Naive thymus-derived CD8-positive, alpha-beta T cell (primary cell): Measurements from ENCODE around the gene WNK1. TPM values are rescaled to one million over a fixed set of nuclear protein-coding genes. Genes with fewer than 3 reads are reported as not detected.
"Not testable (repeated sequence)": the region's sequence is repeated elsewhere in the genome, so short reads cannot be mapped to it uniquely, and the experiment has no call there.

Experiments used
- ATAC-seq, 2 donors: fragments of 150-1000 bp; cut with Tn5 transposase in 1 of 2; sonication (Bioruptor Pico), chemical (Tn5 transposase) in 1 of 2; 1 replicate in 1 of 2; 2 replicates in 1 of 2; pipeline ENCODE4 v1.10.0; 2021; ENCODE audit warnings: mild to moderate bottlenecking in 2 of 2, moderate library complexity in 2 of 2
- POLR2A ChIA-PET: fragments of 350-600 bp; sonication (Branson Sonifier 250); formaldehyde crosslinking; loops from one replicate; lab custom pipeline; 2021; ENCODE audit warnings: antibody characterized with exemption; lab: Charles Lee
- DNase-seq, 10 donors: peaks; one replicate each; pipeline versions ENCODE4 v3.0.0 to v3.0.0-alpha.2; 2020 to 2022
- H3K27ac Mint-ChIP-seq, 10 donors: one replicate each; pipeline ENCODE4 v1.8.0; 2020 to 2022; ENCODE audit warnings: mild to moderate bottlenecking in 10 of 10, mixed read lengths in 10 of 10, moderate library complexity in 4 of 10, inconsistent platforms in 1 of 10
- H3K27me3 Mint-ChIP-seq, 5 donors: one replicate each; pipeline ENCODE4 v1.8.0; 2021 to 2022; ENCODE audit warnings: mixed read lengths in 5 of 5
- H3K36me3 Mint-ChIP-seq, 3 donors: one replicate each; pipeline ENCODE4 v1.8.0; 2020 to 2022; ENCODE audit warnings: mixed read lengths in 3 of 3, mild to moderate bottlenecking in 2 of 3, inconsistent platforms in 1 of 3
- H3K4me1 Mint-ChIP-seq, 4 donors: one replicate each; pipeline ENCODE4 v1.8.0; 2021 to 2022; ENCODE audit warnings: mixed read lengths in 4 of 4
- H3K4me3 Mint-ChIP-seq, 10 donors: one replicate each; pipeline ENCODE4 v1.8.0; 2020 to 2022; ENCODE audit warnings: mild to moderate bottlenecking in 10 of 10, mixed read lengths in 10 of 10, moderate library complexity in 6 of 10, inconsistent platforms in 1 of 10
- H3K9me3 Mint-ChIP-seq, 9 donors: one replicate each; pipeline ENCODE4 v1.8.0; 2020 to 2022; ENCODE audit warnings: mixed read lengths in 9 of 9, mild to moderate bottlenecking in 3 of 9, inconsistent platforms in 1 of 9, moderate library complexity in 1 of 9
- polyA plus RNA-seq, 3 donors: library from polyadenylated mRNA; unstranded; fragments of 300-500 nt; fragmentation: Illumina TruSeq; gene quantifications; one replicate each; pipeline ENCODE4 v1.2.3, GENCODE V29; 2021
- total RNA-seq, 8 experiments: library from RNA in 2 of 8; stranded (reverse) in 2 of 8; gene quantifications; one replicate each; pipeline ENCODE4 v1.2.3 and lab custom pipeline; 2021 to 2026

WNK1 gene
- total and polyA plus RNA-seq, 5 experiments from 2014 or later, result 19.5 to 158 (median 31.0) TPM

- POLR2A ChIA-PET, result interaction anchor here (0.7 to 1.0 kb wide), 2 partner anchors 26 to 120 kb away, joined by 3 to 4 read pairs; no protein-coding TSS in a partner anchor
- H3K4me1 Mint-ChIP-seq, result peaks cover 29 to 77% (median 65%) of the 10 kb centered on the region in 4 donors
- no peaks in the 10 kb centered on the region for H3K36me3 Mint-ChIP-seq
- H3K27me3 Mint-ChIP-seq, result no peaks in the 10 kb centered on the region
- DNase-seq (no peak), ATAC-seq (no peak)
- H3K4me3 Mint-ChIP-seq, result peak overlapping the region in 8 of 10 donors; percentile 8 to 64 (median 32)
- H3K27ac Mint-ChIP-seq, result peak overlapping the region; percentile 2 to 84 (median 52)
- H3K9me3 Mint-ChIP-seq, result no peaks in the 10 kb centered on the region
Observed at GRCh38 chr12:806200-806791, 53.9 kb downstream of the WNK1 start.

DNA sequence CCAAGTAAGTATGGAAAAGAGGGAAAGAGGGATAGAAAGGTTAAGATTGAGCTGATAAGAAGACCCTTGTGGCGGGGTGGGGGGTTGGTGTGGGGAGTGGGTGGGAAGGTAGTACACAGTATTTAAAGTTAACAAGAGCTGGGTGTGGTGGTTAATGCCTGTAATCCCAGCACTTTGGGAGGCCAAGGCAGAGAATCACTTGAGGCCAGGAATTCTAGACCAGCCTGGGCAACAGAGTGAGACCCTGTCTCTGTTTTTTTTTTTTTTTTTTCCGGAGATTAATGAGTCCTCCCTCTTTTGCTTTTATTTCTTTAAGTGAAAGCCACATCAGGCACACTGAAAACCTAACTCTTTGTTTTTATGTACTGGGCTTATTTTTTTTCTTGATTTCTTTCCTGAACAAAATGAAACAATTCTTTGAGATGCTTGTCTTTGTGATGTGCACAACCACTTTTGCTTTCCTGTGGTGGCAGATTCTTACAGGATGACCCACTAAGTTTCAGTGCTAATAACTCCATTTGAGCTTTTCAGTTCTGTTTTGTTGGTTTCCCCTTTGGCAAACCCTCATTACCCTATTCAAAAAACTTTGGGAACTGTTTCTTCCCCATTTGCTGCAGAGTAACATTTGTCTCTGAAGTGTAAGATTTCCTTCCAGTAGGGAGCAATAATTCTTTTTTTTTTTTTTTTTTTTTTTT is 54.8 kb downstream of the WNK1 start:
- POLR2A ChIA-PET, result interaction anchor here (0.7 kb wide), 1 partner anchor 121 kb away, joined by 4 read pairs; no protein-coding TSS in a partner anchor
- DNase-seq (peak in 2 of 10 donors; percentile 23 to 26), ATAC-seq (peak; percentile 39 to 57)
- H3K27ac Mint-ChIP-seq, result peak overlapping the region in 9 of 10 donors; percentile 2 to 84 (median 61)
- peak overlapping the region; percentile 2 to 62 (median 32) for H3K4me3 Mint-ChIP-seq
- H3K36me3 Mint-ChIP-seq, result no peaks in the 10 kb centered on the region
- peaks cover 29 to 80% (median 62%) of the 10 kb centered on the region in 4 donors for H3K4me1 Mint-ChIP-seq
- H3K9me3 Mint-ChIP-seq, result no peaks in the 10 kb centered on the region
- H3K27me3 Mint-ChIP-seq, result no peaks in the 10 kb centered on the region

DNA sequence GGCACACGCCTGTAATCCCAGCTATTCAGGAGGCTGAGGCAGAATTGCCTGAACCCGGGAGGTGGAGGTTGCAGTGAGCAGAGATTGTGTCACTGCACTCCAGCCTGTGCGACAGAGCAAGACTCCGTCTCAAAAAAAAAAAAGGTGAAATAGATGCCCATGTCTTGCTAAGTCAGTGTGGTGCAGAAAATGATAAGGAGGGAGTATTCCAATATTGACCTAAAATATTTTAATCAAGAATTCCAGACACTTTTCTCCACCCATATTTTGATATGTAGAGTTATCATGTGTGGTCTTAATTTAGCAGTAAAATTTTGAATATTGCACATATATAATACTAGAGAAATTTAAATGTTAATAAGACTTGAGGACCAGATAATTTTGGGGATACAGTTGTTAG is 57.7 kb downstream of the WNK1 start:
- peak overlapping the region in 8 of 10 donors; percentile 9 to 82 (median 73) for H3K27ac Mint-ChIP-seq
- H3K4me3 Mint-ChIP-seq, result peak overlapping the region in 1 of 10 donors; percentile 30
- no peaks in the 10 kb centered on the region for H3K27me3 Mint-ChIP-seq
- no peak for ATAC-seq
- no peaks in the 10 kb centered on the region for H3K9me3 Mint-ChIP-seq
- peaks cover 0 to 8% (median 0%) of the 10 kb centered on the region in 3 donors for H3K36me3 Mint-ChIP-seq
- H3K4me1 Mint-ChIP-seq, result peaks cover 32 to 76% (median 62%) of the 10 kb centered on the region in 4 donors
- POLR2A ChIA-PET, result no interaction called here
- no peak for DNase-seq

DNA sequence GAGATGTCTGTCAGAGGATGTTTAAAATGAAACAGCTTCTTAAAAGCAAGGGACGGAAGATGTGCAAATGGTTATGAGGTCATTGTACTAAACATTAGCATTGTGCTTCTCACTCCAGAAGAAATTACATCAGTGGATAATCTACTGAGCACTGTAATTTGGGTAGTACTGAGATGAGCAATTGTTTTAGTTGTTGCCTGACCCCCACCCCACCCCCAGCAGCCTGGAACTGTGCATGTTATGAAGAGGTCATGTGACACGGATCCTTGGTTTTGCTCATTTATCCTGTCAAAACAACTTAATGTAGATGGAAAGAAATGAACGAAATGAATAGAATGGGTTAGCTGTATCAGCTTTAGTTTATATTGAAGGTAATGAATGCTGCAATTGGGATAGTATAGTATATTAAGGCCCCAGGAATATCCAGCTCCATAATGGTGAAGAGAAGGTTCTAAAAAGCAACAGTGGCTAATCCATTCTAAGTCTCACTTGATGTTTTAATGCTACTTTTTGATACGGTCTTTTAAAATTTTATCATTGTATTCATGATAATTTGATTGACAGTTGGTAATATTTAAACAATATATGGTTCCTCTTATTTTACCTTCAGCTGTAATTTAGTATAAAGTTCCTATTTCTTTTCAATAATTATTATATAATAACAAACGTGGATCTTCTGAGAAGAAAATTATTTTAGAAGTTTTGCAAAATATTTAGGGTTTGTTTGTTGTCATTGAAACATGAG is 58.5 kb downstream of the WNK1 start:
- no peak overlapping the region for H3K4me3 Mint-ChIP-seq

GRCh38 chr12:812950-813349 is 60.6 kb downstream of the WNK1 start:
- POLR2A ChIA-PET, result no interaction called here
- no peak for ATAC-seq
- DNase-seq, result no peak
- Mint-ChIP-seq H3K9me3 (no peaks in the 10 kb centered on the region), H3K27me3 (no peaks in the 10 kb centered on the region), H3K4me1 (peaks cover 23 to 57% (median 49%) of the 10 kb centered on the region in 4 donors), H3K36me3 (peaks cover 0 to 32% (median 0%) of the 10 kb centered on the region in 3 donors), H3K4me3 (no peak overlapping the region), H3K27ac (peak overlapping the region; percentile 18 to 90 (median 79))

More for the DNA sequence above, 58.5 kb downstream of the WNK1 start:
- Mint-ChIP-seq H3K4me1 (peaks cover 32 to 71% (median 58%) of the 10 kb centered on the region in 4 donors), H3K27me3 (no peaks in the 10 kb centered on the region), H3K9me3 (no peaks in the 10 kb centered on the region), H3K36me3 (peaks cover 0 to 13% (median 0%) of the 10 kb centered on the region in 3 donors), H3K27ac (peak overlapping the region in 9 of 10 donors; percentile 35 to 82 (median 75))
- no peak for DNase-seq
- ATAC-seq, result no peak
- POLR2A ChIA-PET, result interaction anchor here (0.5 to 1.5 kb wide), 3 partner anchors 58 to 236 kb away, joined by 3 to 4 read pairs (median 4); no protein-coding TSS in a partner anchor

DNA sequence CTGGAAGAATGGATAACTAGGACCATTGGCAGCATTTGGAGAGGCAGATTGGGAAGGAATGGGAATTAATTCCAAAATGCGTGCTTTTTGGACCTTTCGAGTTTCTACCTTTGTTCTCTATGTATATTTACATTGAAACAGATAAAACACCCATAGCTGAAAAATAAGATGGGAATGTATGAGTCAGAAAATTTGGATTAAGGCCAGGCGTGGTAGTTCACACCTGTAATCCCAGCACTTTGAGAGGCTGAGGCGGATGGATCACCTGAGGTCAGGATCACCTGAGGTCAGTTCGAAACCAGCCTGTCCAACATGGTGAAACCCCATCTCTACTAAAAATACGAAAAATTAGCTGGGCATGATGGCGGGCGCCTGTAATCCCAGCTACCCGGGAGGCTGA is 65.1 kb downstream of the WNK1 start:
- POLR2A ChIA-PET, DNase-seq, H3K27me3 Mint-ChIP-seq, H3K4me3 Mint-ChIP-seq, ATAC-seq, H3K9me3 Mint-ChIP-seq: not testable (repeated sequence)
- H3K27ac Mint-ChIP-seq, result peak overlapping the region in 5 of 10 donors; percentile 3 to 65 (median 44)
- H3K36me3 Mint-ChIP-seq, result peaks cover 0 to 42% (median 2%) of the 10 kb centered on the region in 3 donors
- peaks cover 15 to 64% (median 49%) of the 10 kb centered on the region in 4 donors for H3K4me1 Mint-ChIP-seq

DNA sequence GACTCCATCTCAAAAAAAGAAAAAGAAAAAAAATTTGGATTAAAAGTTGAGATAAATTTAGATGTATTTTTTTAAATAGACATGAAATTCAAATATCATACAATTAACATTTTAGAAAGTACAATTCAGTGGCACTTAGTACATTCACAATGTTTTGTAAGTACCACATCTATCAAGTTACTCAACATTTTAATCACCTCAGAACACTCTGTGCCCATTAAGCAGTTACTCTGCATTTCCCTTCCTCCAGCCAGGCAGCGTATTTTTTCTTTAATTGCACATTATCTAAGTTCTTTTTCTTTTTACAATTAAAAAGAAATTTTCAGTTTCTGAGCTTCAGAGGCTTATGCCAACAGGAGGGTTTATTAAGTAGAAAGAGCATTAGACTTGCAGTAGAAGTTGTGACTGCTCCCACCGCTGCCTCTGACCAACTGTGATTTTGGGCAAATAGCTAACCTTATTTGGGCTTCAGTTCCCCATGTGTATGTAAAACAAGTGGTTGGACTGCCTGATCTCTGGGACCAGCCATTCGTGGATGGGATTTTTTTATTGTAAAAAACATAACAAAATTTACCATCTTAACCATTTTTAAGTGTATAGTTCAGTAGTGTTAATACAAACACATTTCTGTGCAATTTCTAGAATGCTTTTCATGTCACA is 65.7 kb downstream of the WNK1 start:
- no peak overlapping the region for H3K4me3 Mint-ChIP-seq
- peaks cover 0 to 5% (median 0%) of the 10 kb centered on the region in 9 donors for H3K9me3 Mint-ChIP-seq
- H3K36me3 Mint-ChIP-seq, result peaks cover 2 to 44% (median 7%) of the 10 kb centered on the region in 3 donors
- no peaks in the 10 kb centered on the region for H3K27me3 Mint-ChIP-seq
- DNase-seq, result no peak
- ATAC-seq, result no peak
- POLR2A ChIA-PET, result no interaction called here
- peak overlapping the region in 3 of 10 donors; percentile 40 to 61 (median 45) for H3K27ac Mint-ChIP-seq
- H3K4me1 Mint-ChIP-seq, result peaks cover 14 to 67% (median 49%) of the 10 kb centered on the region in 4 donors

- POLR2A ChIA-PET, result no interaction called here
- H3K27ac Mint-ChIP-seq, result peak overlapping the region in 4 of 10 donors; percentile 2 to 45 (median 30)
- ATAC-seq (no peak), DNase-seq (no peak)
- no peak overlapping the region for H3K4me3 Mint-ChIP-seq
- H3K36me3 Mint-ChIP-seq, result peaks cover 7 to 50% (median 13%) of the 10 kb centered on the region in 3 donors
- H3K9me3 Mint-ChIP-seq, result peaks cover 0 to 11% (median 2%) of the 10 kb centered on the region in 9 donors
- H3K4me1 Mint-ChIP-seq, result peaks cover 15 to 66% (median 48%) of the 10 kb centered on the region in 4 donors
- no peaks in the 10 kb centered on the region for H3K27me3 Mint-ChIP-seq
Observed at GRCh38 chr12:818733-819132, 66.4 kb downstream of the WNK1 start.

GRCh38 chr12:820336-820735 is 68.0 kb downstream of the WNK1 start:
- POLR2A ChIA-PET, result interaction anchor here (0.6 to 0.7 kb wide), 3 partner anchors 15 to 369 kb away, joined by 3 to 7 read pairs (median 3); no protein-coding TSS in a partner anchor
- Mint-ChIP-seq H3K9me3 (peaks cover 0 to 11% (median 2%) of the 10 kb centered on the region in 9 donors), H3K27ac (peak overlapping the region in 8 of 10 donors; percentile 19 to 67 (median 46)), H3K27me3 (no peaks in the 10 kb centered on the region), H3K4me3 (peak overlapping the region in 1 of 10 donors; percentile 21), H3K4me1 (peaks cover 15 to 67% (median 50%) of the 10 kb centered on the region in 4 donors), H3K36me3 (peaks cover 7 to 44% (median 13%) of the 10 kb centered on the region in 3 donors)
- ATAC-seq (no peak), DNase-seq (no peak)

DNA sequence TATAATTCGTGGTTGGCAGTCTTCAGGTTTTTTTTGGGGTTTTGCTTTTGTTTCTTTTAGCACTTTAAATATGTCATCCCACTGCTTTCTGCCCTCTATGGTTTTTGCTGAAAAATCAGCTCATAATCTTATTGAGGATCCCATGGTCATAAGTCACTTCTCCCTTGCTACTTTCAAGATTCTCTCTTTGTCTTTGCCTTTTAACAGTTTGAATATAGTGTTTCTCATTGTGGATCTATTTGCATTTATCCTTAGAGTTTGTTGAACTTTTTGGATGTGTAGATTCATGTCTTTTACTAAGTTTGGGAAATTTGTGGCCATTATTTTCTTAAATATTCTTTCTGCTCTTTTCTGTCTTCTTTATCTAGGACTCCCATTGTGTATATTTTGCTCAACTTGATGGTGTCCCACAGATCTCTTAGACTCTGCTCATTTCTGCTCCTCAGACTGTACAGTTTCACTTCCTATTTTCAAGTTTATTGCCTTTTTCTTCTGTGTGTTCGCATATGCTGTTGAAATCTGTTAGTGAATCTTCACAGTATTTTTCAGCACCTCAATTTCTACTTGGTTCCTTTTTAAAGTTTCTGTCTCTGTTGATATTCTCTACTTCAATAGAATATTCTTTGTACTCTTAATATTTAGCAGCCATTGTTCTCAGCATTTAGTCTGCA is 70.8 kb downstream of the WNK1 start:
- Mint-ChIP-seq H3K27me3 (no peaks in the 10 kb centered on the region), H3K4me3 (peak overlapping the region in 2 of 10 donors; percentile 3 to 49), H3K36me3 (peaks cover 7 to 30% (median 15%) of the 10 kb centered on the region in 3 donors), H3K27ac (peak overlapping the region in 2 of 10 donors; percentile 2 to 75), H3K4me1 (peaks cover 11 to 63% (median 43%) of the 10 kb centered on the region in 4 donors), H3K9me3 (peaks cover 0 to 11% (median 2%) of the 10 kb centered on the region in 9 donors)
- POLR2A ChIA-PET, result no interaction called here
- ATAC-seq (peak in 1 of 2 donors; percentile 25), DNase-seq (no peak)

DNA sequence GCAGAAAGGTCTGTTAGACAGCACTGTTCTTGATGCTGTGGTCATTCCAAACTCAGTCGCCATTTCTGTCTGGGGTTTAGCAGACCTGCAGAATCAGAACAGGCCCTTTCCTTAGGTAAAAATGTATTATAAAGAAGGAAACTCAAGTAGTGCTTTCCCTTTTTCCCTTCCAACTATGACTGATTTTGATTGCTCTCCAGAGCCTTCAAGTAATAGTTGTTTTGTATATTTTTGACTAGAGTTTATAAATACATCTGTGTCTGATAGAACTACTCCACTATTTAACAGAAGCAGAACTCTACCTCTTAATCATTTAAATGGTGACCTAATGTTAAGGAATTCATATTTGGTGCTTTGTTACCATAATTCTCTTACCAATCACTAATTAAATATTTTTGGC is 74.0 kb downstream of the WNK1 start:
- Mint-ChIP-seq H3K4me3 (no peak overlapping the region), H3K36me3 (peaks cover 12 to 50% (median 30%) of the 10 kb centered on the region in 3 donors), H3K27ac (no peak overlapping the region), H3K27me3 (no peaks in the 10 kb centered on the region), H3K9me3 (peaks cover 0 to 11% (median 2%) of the 10 kb centered on the region in 9 donors), H3K4me1 (peaks cover 9 to 42% (median 32%) of the 10 kb centered on the region in 4 donors)
- DNase-seq, result no peak
- ATAC-seq, result no peak
- POLR2A ChIA-PET, result no interaction called here
